Measurements from ENCODE around the gene GHRL.
"Not testable (repeated sequence)": the region's sequence is repeated elsewhere in the genome, so short reads cannot be mapped to it uniquely, and the experiment has no call there.

Gene GHRL

DNA sequence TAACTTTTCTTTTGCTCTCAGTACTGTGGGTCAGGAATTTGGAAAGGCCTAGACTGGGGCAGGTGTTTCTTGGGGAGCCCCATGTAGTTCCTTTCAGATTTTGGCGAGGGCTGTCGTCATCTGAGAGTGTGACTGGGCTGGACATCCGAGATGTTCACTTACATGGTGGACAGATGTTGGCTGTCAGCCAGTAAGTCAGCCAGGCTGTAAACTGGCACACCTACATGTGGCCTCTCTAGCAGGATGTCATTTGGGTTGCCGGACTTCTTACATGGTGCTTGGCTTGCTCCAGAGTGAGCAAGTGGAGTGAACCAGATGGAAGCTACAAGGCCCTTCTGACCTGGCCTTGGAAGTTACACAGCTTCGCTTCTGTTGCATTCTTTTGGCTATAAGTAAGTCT lies 23.8 kb downstream of the GHRL start:
- no peaks in the 10 kb centered on the region for H3K9me3 ChIP-seq (ENCODE audit: control insufficient read depth, insufficient read depth, low read length)
- H4K20me1 ChIP-seq (ENCODE audit: control insufficient read depth, insufficient read depth, low read depth, low read length): peaks cover 18% of the 10 kb centered on the region
- H3K27me3 ChIP-seq (ENCODE audit: control insufficient read depth, low read length): no peaks in the 10 kb centered on the region
- H3F3A ChIP-seq (ENCODE audit: control insufficient read depth, insufficient read depth): peaks cover 1% of the 10 kb centered on the region; the same call in 1 of the 2 replicates
- TF ChIP-seq EZH2phosphoT487 (IDR thresholded peaks at IDR 0.05; ENCODE audit: borderline replicate concordance, low read length): no peak
- TF ChIP-seq, protein P1, sequence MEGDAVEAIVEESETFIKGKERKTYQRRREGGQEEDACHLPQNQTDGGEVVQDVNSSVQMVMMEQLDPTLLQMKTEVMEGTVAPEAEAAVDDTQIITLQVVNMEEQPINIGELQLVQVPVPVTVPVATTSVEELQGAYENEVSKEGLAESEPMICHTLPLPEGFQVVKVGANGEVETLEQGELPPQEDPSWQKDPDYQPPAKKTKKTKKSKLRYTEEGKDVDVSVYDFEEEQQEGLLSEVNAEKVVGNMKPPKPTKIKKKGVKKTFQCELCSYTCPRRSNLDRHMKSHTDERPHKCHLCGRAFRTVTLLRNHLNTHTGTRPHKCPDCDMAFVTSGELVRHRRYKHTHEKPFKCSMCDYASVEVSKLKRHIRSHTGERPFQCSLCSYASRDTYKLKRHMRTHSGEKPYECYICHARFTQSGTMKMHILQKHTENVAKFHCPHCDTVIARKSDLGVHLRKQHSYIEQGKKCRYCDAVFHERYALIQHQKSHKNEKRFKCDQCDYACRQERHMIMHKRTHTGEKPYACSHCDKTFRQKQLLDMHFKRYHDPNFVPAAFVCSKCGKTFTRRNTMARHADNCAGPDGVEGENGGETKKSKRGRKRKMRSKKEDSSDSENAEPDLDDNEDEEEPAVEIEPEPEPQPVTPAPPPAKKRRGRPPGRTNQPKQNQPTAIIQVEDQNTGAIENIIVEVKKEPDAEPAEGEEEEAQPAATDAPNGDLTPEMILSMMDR (IDR thresholded peaks at IDR 0.05; ENCODE audit: low read depth, low read length, poor library complexity, severe bottlenecking): no peak
- H3K79me2 ChIP-seq (ENCODE audit: control insufficient read depth, low read length): peaks cover 100% of the 10 kb centered on the region
- H3K4me2 ChIP-seq (ENCODE audit: low read length): no peak overlapping the region
- H3K27ac ChIP-seq (ENCODE audit: low read depth, low read length): no peak overlapping the region
- no peaks in the 10 kb centered on the region for H3K9me2 ChIP-seq (replicated peaks; ENCODE audit: control insufficient read depth, low read length)
- H3K4me1 ChIP-seq (ENCODE audit: control insufficient read depth, low read length): peaks cover 42% of the 10 kb centered on the region
- peaks cover 91% of the 10 kb centered on the region for H3K36me3 ChIP-seq (ENCODE audit: control insufficient read depth, low read length)
- no peak overlapping the region for H3K4me3 ChIP-seq (ENCODE audit: low read length)

DNA sequence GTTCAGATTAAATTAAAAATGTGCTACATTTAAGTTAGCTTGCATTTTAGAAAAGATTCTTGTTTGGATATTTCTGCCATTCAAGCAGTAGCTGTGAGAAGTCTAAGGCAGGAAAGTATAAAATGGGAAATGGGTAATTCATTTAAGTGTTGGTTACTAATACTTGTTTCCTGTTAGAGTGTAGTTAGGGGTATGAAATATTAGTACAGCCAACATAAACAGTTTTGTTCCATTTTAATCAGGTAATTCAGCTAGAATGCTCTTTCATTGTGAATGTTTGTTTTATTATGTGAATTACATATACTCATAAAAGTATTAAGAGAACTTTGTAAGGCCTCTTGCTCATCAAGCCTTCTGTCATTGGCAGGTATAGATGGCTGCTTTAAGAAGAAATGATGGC lies 24.6 kb downstream of the GHRL start:
- H3K79me2 ChIP-seq (ENCODE audit: control insufficient read depth, low read length): peaks cover 100% of the 10 kb centered on the region
- TF ChIP-seq, protein P1 (IDR thresholded peaks at IDR 0.05; ENCODE audit: low read depth, low read length, poor library complexity, severe bottlenecking): no peak
- no peak for TF ChIP-seq EZH2phosphoT487 (IDR thresholded peaks at IDR 0.05; ENCODE audit: borderline replicate concordance, low read length)
- no peaks in the 10 kb centered on the region for H3K9me2 ChIP-seq (replicated peaks; ENCODE audit: control insufficient read depth, low read length)
- no peaks in the 10 kb centered on the region for H3K9me3 ChIP-seq (ENCODE audit: control insufficient read depth, insufficient read depth, low read length)
- H3K27ac ChIP-seq (ENCODE audit: low read depth, low read length): no peak overlapping the region
- H3F3A ChIP-seq (ENCODE audit: control insufficient read depth, insufficient read depth): no peaks in the 10 kb centered on the region
- H3K4me1 ChIP-seq (ENCODE audit: control insufficient read depth, low read length): peaks cover 38% of the 10 kb centered on the region
- no peak overlapping the region for H3K4me3 ChIP-seq (ENCODE audit: low read length)
- H4K20me1 ChIP-seq (ENCODE audit: control insufficient read depth, insufficient read depth, low read depth, low read length): peaks cover 19% of the 10 kb centered on the region
- H3K27me3 ChIP-seq (ENCODE audit: control insufficient read depth, low read length): no peaks in the 10 kb centered on the region
- H3K4me2 ChIP-seq (ENCODE audit: low read length): no peak overlapping the region
- H3K36me3 ChIP-seq (ENCODE audit: control insufficient read depth, low read length): peaks cover 91% of the 10 kb centered on the region

DNA sequence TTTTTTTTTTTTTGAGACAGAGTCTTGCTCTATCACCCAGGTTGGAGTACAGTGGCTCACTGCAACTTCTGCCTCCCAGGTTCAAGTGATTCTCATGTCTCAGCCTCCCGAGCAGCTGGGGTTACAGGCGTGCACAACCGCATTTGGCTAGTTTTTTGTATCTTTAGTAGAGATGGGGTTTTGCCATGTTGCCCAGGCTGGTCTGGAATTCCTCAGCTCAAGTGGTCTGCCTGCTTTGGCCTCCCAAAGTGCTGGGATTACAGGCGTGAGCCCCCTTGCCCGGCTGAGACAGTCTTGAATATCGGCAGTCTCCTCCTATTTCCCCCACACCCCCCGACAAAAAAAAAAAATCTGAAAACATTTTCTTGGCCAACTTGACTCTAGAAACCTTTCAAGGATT lies 25.8 kb downstream of the GHRL start:
- H3F3A ChIP-seq (ENCODE audit: control insufficient read depth, insufficient read depth); H3K27me3 ChIP-seq (ENCODE audit: control insufficient read depth, low read length); H3K9me3 ChIP-seq (ENCODE audit: control insufficient read depth, insufficient read depth, low read length); H3K27ac ChIP-seq (ENCODE audit: low read depth, low read length); H3K4me2 ChIP-seq (ENCODE audit: low read length); H3K4me3 ChIP-seq (ENCODE audit: low read length); H3K9me2 ChIP-seq (replicated peaks; ENCODE audit: control insufficient read depth, low read length): not testable (repeated sequence)
- Histone ChIP-seq H3K79me2 (ENCODE audit: control insufficient read depth, low read length) (peaks cover 100% of the 10 kb centered on the region), H3K36me3 (ENCODE audit: control insufficient read depth, low read length) (peaks cover 94% of the 10 kb centered on the region), H4K20me1 (ENCODE audit: control insufficient read depth, insufficient read depth, low read depth, low read length) (peaks cover 19% of the 10 kb centered on the region), H3K4me1 (ENCODE audit: control insufficient read depth, low read length) (peaks cover 26% of the 10 kb centered on the region)

DNA sequence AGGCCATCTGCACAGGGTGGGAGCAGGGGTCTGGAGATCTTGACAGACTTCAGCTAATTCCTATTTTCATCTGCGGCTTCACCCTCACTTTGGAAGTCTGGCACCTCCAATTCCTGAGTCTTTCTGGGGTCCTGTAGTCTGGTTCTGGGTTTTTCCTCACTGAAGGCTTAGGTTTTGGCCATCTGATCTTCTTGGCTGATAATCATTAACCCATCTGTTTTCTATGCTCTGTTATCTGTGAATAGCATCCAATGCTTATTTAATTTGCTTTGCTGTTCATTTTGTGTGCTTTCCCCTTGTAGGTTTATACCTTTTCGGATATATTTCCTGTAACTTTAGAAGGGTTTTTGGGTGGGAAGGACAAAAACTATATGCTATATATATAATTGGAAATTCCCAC lies 26.9 kb downstream of the GHRL start:
- Histone ChIP-seq H3K36me3 (ENCODE audit: control insufficient read depth, low read length) (peaks cover 92% of the 10 kb centered on the region), H3K9me3 (ENCODE audit: control insufficient read depth, insufficient read depth, low read length) (no peaks in the 10 kb centered on the region), H3K4me2 (ENCODE audit: low read length) (no peak overlapping the region), H3K4me3 (ENCODE audit: low read length) (no peak overlapping the region), H3K4me1 (ENCODE audit: control insufficient read depth, low read length) (peaks cover 16% of the 10 kb centered on the region), H3F3A (ENCODE audit: control insufficient read depth, insufficient read depth) (0 out of 2 replicates have a peak, but pooled peaks cover 2% of the 10 kb centered on the region), H4K20me1 (ENCODE audit: control insufficient read depth, insufficient read depth, low read depth, low read length) (peaks cover 19% of the 10 kb centered on the region), H3K27me3 (ENCODE audit: control insufficient read depth, low read length) (no peaks in the 10 kb centered on the region), H3K79me2 (ENCODE audit: control insufficient read depth, low read length) (peaks cover 100% of the 10 kb centered on the region), H3K27ac (ENCODE audit: low read depth, low read length) (no peak overlapping the region), H3K9me2 (replicated peaks; ENCODE audit: control insufficient read depth, low read length) (no peaks in the 10 kb centered on the region)
- TF ChIP-seq, protein P1 (IDR thresholded peaks at IDR 0.05; ENCODE audit: low read depth, low read length, poor library complexity, severe bottlenecking): no peak
- no peak for TF ChIP-seq EZH2phosphoT487 (IDR thresholded peaks at IDR 0.05; ENCODE audit: borderline replicate concordance, low read length)
